T-cell (primary cell): ENCODE measurements around the gene ARL8A. TPM values are rescaled to one million over a fixed set of nuclear protein-coding genes. Genes with fewer than 3 reads are reported as not detected.

Experiments used
- ATAC-seq, 4 experiments: fragments of 200-7000 bp in 3 of 4; fragments of 150-1000 bp in 1 of 4; cut with Tn5 transposase; replicated peaks in 1 of 4; 1 replicate in 3 of 4; 2 replicates in 1 of 4; pipeline ENCODE4 v1.10.0; 2021; ENCODE audit warnings: moderate library complexity in 3 of 4, mild to moderate bottlenecking in 2 of 4, moderate number of reproducible peaks in 1 of 4
- CTCF ChIA-PET, 2 donors: fragments of 300-600 bp; sonication (Branson Sonifier 250); formaldehyde crosslinking; loops; one replicate each; lab custom pipeline; 2022; ENCODE audit warnings: antibody characterized with exemption in 2 of 2; lab: Charles Lee
- POLR2A ChIA-PET, 2 donors: fragments of 300-600 bp; sonication (Branson Sonifier 250); formaldehyde crosslinking; loops; one replicate each; lab custom pipeline; 2022; ENCODE audit warnings: antibody characterized with exemption in 2 of 2; lab: Charles Lee
- DNase-seq, 35 experiments: peaks; one replicate each; pipeline versions ENCODE4 v3.0.0 to v3.0.0-alpha.2; 2013 to 2023
- H3K27ac ChIP-seq: one replicate; pipeline ENCODE4 v1.5.1; 2013; ENCODE audit warnings: low read length
- H3K27me3 ChIP-seq, 2 experiments: replicated peaks in 1 of 2; 1 replicate in 1 of 2; 2 replicates in 1 of 2; pipeline versions ENCODE4 v1.6.1 to v1.7.0; 2013; ENCODE audit warnings: low read length in 1 of 2, mixed read lengths in 1 of 2; ENCODE audit not compliant: control insufficient read depth in 2 of 2, insufficient read depth in 2 of 2; ENCODE audit errors: extremely low read depth in 1 of 2
- H3K36me3 ChIP-seq, 2 donors: 1 replicate in 1 of 2; 2 replicates in 1 of 2; pipeline versions ENCODE4 v1.6.1 to v1.7.0; 2013; ENCODE audit warnings: low read length in 1 of 2; ENCODE audit not compliant: control insufficient read depth in 2 of 2, insufficient read depth in 1 of 2; ENCODE audit errors: extremely low read depth in 1 of 2
- H3K4me1 ChIP-seq, 2 experiments: 1 replicate in 1 of 2; 2 replicates in 1 of 2; pipeline versions ENCODE4 v1.6.1 to v1.7.0; 2013; ENCODE audit warnings: low read length in 2 of 2, mixed read lengths in 1 of 2; ENCODE audit not compliant: insufficient read depth in 2 of 2, control insufficient read depth in 1 of 2; ENCODE audit errors: extremely low read depth in 1 of 2
- H3K4me3 ChIP-seq, 2 donors: 1 replicate in 1 of 2; 2 replicates in 1 of 2; pipeline versions ENCODE4 v1.5.1 to v1.7.0; 2013; ENCODE audit warnings: mild to moderate bottlenecking in 2 of 2, low read length in 1 of 2, moderate library complexity in 1 of 2; ENCODE audit not compliant: control insufficient read depth in 1 of 2; ENCODE audit errors: extremely low read depth in 1 of 2
- H3K9me3 ChIP-seq: 2 replicates; pipeline ENCODE4 v1.7.0; 2013
- H3K27ac Mint-ChIP-seq, 2 donors: one replicate each; pipeline ENCODE4 v1.8.0; 2020 to 2021; ENCODE audit warnings: mild to moderate bottlenecking in 2 of 2, mixed read lengths in 2 of 2
- H3K27me3 Mint-ChIP-seq, 2 donors: one replicate each; pipeline ENCODE4 v1.8.0; 2021 to 2022; ENCODE audit warnings: mixed read lengths in 2 of 2
- H3K36me3 Mint-ChIP-seq: one replicate; pipeline ENCODE4 v1.8.0; 2021; ENCODE audit warnings: mixed read lengths
- H3K4me1 Mint-ChIP-seq, 3 donors: one replicate each; pipeline ENCODE4 v1.8.0; 2020 to 2022; ENCODE audit warnings: mixed read lengths in 3 of 3, mild to moderate bottlenecking in 1 of 3
- H3K4me3 Mint-ChIP-seq, 3 donors: one replicate each; pipeline ENCODE4 v1.8.0; 2020 to 2022; ENCODE audit warnings: mild to moderate bottlenecking in 3 of 3, mixed read lengths in 3 of 3, moderate library complexity in 3 of 3
- H3K9me3 Mint-ChIP-seq, 3 donors: one replicate each; pipeline ENCODE4 v1.8.0; 2020 to 2022; ENCODE audit warnings: mixed read lengths in 3 of 3
- WGBS: methylation state at CpG from one replicate; pipeline ENCODE4 v1.1.5; 2013; ENCODE audit warnings: missing lambda C conversion rate; ENCODE audit not compliant: insufficient coverage; 5-methylcytosine and 5-hydroxymethylcytosine counted together
- total RNA-seq, 35 experiments: library from RNA in 6 of 35; stranded (reverse) in 6 of 35; fragments of 120-200 nt in 1 of 35; gene quantifications; one replicate each; pipeline versions ENCODE4 v1.2.1 to v1.2.4 and lab custom pipeline; 2013 to 2026

ARL8A gene
- total RNA-seq, 5 donors from 2014 or later (not counting 1 experiment from before 2014, with no cell fraction given): 37.8 to 70.2 (median 50.9) TPM

DNA sequence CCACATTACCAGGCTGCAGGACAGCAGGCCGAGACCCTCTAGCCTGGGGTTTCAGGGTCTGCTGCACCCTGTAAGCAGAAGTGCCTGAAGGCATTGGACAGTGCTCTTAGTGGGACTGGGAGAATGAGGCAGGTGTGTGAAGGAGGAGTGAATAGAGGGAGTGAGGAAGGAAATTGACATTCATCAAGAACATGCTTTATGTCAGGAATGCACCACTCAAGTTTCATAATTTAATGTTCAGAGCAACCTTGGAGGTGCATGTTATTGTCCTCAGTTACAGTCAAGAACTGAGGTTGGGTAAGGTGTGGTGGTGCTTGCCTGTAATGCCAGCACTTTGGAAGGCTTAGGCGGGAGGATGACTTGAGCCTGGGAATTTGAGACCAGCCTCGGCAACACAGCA, 33.6 kb downstream of the ARL8A start:
- no peaks in the 10 kb centered on the region for H3K9me3 Mint-ChIP-seq
- H3K27me3 ChIP-seq: peaks cover 0 to 6% of the 10 kb centered on the region in 2 experiments
- no peak overlapping the region for H3K27ac ChIP-seq
- WGBS: 96% methylated on average over 3 of the region's 3 CpGs
- DNase-seq (no peak), ATAC-seq (no peak)
- H3K27ac Mint-ChIP-seq: no peak overlapping the region
- H3K27me3 Mint-ChIP-seq: peaks cover 0 to 4% of the 10 kb centered on the region in 2 donors
- H3K4me1 Mint-ChIP-seq: no peaks in the 10 kb centered on the region
- H3K9me3 ChIP-seq: no peaks in the 10 kb centered on the region
- no peak overlapping the region for H3K4me3 ChIP-seq
- H3K36me3 Mint-ChIP-seq: no peaks in the 10 kb centered on the region
- CTCF ChIA-PET: no interaction called here
- no peak overlapping the region for H3K4me3 Mint-ChIP-seq
- POLR2A ChIA-PET: no interaction called here
- H3K36me3 ChIP-seq: no peaks in the 10 kb centered on the region
- H3K4me1 ChIP-seq: no peaks in the 10 kb centered on the region

DNA sequence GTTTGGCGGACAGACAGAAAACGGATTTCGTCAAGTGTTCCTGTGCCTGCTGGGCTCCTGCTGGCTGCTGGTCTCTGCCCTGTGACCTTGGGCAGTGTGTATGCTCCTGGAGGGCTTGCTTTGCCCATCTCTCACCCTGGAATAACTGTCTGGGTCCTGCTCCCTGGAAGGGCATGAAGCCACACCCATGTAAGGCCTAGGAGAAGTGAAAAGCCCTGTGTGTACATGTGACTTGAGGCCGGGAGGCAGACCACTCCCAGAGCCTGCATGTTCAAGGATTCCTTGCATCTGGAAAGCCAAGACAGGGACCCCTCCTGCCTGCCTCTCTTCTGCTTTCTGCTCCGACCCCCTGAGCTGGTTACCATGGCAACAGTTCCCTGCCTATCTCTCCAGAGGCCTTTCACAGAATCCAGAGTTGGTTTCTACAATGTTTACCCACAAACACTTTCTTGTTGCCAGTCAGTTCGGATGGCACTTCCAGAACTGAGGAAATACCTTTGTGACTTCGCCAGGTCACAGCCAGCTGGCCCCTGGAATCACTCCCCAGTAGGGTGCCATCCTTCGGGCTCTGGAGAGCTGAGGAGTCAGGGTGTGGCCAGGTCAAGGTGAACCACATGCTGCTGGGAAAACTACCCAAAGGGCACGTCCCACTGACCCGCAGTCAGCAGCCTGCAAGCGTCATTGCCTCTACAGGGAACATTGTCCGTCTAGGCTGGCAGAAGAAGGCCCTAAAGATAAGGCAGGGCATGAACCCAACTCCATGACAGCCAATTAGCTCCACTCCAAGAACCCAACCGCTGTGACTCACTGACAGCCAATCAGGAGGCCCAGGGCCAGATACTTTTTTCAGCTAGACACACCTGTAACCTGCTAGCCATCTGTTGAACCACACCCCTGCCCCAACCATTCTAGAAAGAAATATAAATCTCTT, 36.5 kb downstream of the ARL8A start:
- H3K27me3 ChIP-seq: peaks cover 0 to 9% of the 10 kb centered on the region in 2 experiments
- POLR2A ChIA-PET: no interaction called here
- no peaks in the 10 kb centered on the region for H3K9me3 ChIP-seq
- H3K27ac ChIP-seq: no peak overlapping the region
- ATAC-seq (no peak), DNase-seq (no peak)
- H3K36me3 Mint-ChIP-seq: no peaks in the 10 kb centered on the region
- WGBS: 84% methylated on average over 9 of the region's 13 CpGs
- H3K36me3 ChIP-seq: no peaks in the 10 kb centered on the region
- no peaks in the 10 kb centered on the region for H3K9me3 Mint-ChIP-seq
- CTCF ChIA-PET: no interaction called here
- no peak overlapping the region for H3K4me3 ChIP-seq
- no peak overlapping the region for H3K27ac Mint-ChIP-seq
- peaks cover 0 to 1% of the 10 kb centered on the region in 2 donors for H3K27me3 Mint-ChIP-seq
- no peaks in the 10 kb centered on the region for H3K4me1 ChIP-seq
- H3K4me3 Mint-ChIP-seq: no peak overlapping the region
- H3K4me1 Mint-ChIP-seq: no peaks in the 10 kb centered on the region

DNA sequence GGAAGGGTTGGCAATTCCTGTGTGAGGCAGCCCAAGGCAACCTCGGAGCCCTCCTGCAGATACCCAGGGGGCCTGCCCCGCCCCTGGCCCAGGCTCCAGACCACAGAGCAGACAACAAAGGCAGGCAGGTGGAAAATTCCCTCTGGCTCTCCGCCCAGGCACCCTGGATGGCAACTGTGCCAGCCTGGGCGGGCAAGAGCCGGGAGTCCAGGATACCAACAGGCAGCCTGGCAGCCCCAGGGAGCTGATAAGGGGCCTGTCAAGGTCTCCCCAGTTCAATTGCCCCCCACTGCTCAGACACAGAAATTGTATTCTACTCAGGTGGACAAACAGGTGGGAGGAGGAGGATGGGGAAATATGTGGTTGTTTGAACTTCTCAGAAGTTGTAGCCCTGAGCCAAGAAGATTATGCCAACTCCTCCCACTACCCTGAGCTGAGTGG, 37.2 kb downstream of the ARL8A start:
- Histone ChIP-seq H3K36me3 (no peaks in the 10 kb centered on the region), H3K4me3 (no peak overlapping the region), H3K27me3 (peaks cover 0 to 9% of the 10 kb centered on the region in 2 experiments), H3K9me3 (no peaks in the 10 kb centered on the region), H3K4me1 (no peaks in the 10 kb centered on the region), H3K27ac (no peak overlapping the region)
- Mint-ChIP-seq H3K9me3 (no peaks in the 10 kb centered on the region), H3K4me3 (no peak overlapping the region), H3K36me3 (no peaks in the 10 kb centered on the region), H3K27me3 (peaks cover 0 to 1% of the 10 kb centered on the region in 2 donors), H3K4me1 (no peaks in the 10 kb centered on the region), H3K27ac (no peak overlapping the region)
- CTCF ChIA-PET: no interaction called here
- no peak for DNase-seq
- POLR2A ChIA-PET: no interaction called here
- 65% methylated on average over 3 of the region's 5 CpGs for WGBS
- ATAC-seq: no peak

DNA sequence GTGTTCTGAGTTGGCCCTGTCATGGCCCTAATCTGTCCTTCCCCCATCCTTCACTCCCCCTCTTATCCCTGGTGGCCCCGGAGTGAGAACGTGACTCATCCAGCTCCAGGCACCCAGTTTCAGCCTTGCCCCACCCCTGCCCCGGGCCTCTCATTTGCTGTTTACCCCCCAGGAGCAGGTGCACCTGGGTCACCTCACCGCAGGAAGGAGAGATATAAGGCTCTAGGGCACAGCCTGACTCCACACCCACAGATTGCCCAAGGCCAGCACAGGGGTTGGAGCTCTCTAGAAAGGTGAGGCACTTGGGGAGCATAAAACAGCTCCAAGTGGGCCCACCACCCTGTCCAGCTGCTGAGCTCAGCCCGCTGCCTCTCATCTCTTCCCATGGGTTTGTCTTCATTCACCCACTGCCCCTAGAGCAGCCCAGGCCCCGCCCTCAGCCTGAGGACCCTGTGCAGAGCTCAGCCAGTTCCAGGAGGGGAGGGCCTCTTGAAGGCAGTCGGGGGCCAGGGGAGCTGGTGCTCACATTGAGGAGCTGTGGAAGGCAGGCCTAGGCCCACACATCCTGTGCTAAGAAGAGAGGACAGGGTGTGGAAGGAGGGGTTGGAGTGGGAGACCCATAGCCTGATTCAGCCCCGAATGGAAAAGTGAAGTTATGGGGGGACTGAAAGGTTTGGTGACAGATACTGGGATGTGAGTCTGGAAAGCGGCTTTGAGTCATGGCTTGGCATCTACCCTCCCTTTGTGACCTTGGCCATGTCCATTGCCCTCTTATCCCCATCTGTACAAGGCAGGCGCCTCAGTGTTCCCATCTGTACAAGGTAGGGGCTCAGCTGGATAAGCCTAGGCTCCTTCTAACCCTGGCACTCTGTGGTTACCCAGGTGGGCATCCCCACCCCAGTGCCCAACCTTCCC, 37.9 kb downstream of the ARL8A start:
- H3K4me1 ChIP-seq: no peaks in the 10 kb centered on the region
- POLR2A ChIA-PET: no interaction called here

DNA sequence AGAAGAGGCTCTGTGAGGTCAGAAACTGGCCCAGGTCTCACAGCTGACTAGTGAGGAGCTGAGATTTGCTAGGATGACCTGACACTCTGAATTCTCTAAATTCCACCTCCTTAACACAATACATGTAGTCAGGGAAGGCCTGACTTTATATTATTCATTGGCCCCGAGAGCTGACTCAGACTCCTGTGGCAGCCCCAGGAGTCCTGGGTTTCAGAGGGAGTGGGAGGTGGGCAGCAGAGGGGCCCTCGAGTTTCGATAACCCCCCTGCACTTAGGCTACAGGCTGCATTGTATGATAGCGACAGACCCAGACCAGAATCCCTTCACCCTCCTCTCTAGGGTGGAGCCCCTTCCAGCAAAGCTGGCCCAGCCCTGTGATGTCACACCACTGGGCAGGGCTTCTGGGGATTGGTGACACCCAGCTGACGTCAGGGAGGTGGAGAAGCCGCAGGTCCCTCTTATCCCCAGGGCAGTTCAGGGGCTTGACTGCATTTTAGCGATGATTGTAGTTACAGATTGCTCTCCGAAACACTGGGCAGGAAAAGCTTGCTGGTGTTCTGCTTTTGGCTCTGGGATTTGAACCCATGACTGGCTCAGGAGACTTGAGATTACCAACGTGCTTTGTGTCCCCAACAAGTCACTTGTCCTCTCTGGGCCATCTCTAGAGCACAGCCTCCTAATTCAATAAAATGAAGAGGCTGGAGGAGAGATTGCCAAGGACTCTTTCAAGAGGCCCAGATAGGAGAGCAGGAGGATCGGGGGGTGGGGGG, 38.8 kb downstream of the ARL8A start:
- Histone ChIP-seq H3K9me3 (no peaks in the 10 kb centered on the region), H3K4me3 (no peak overlapping the region), H3K4me1 (no peaks in the 10 kb centered on the region), H3K36me3 (no peaks in the 10 kb centered on the region), H3K27ac (no peak overlapping the region), H3K27me3 (peaks cover 0 to 8% of the 10 kb centered on the region in 2 experiments)
- no peaks in the 10 kb centered on the region for H3K9me3 Mint-ChIP-seq
- POLR2A ChIA-PET: no interaction called here
- no peaks in the 10 kb centered on the region for H3K4me1 Mint-ChIP-seq
- DNase-seq (no peak), ATAC-seq (no peak)
- no peak overlapping the region for H3K27ac Mint-ChIP-seq
- CTCF ChIA-PET: no interaction called here
- no peak overlapping the region for H3K4me3 Mint-ChIP-seq
- peaks cover 0 to 3% of the 10 kb centered on the region in 2 donors for H3K27me3 Mint-ChIP-seq
- H3K36me3 Mint-ChIP-seq: no peaks in the 10 kb centered on the region
- WGBS: 70% methylated on average over 6 of the region's 10 CpGs

More for the DNA sequence above, 37.9 kb downstream of the ARL8A start:
- H3K9me3 Mint-ChIP-seq: no peaks in the 10 kb centered on the region
- no peaks in the 10 kb centered on the region for H3K36me3 Mint-ChIP-seq
- H3K4me1 Mint-ChIP-seq: no peaks in the 10 kb centered on the region
- no peak overlapping the region for H3K27ac Mint-ChIP-seq
- Histone ChIP-seq H3K9me3 (no peaks in the 10 kb centered on the region), H3K4me3 (no peak overlapping the region), H3K27ac (no peak overlapping the region), H3K27me3 (peaks cover 0 to 9% of the 10 kb centered on the region in 2 experiments), H3K36me3 (no peaks in the 10 kb centered on the region)
- CTCF ChIA-PET: no interaction called here
- peaks cover 0 to 1% of the 10 kb centered on the region in 2 donors for H3K27me3 Mint-ChIP-seq
- DNase-seq (no peak), ATAC-seq (no peak)
- WGBS: 90% methylated on average over 2 of the region's 10 CpGs
- H3K4me3 Mint-ChIP-seq: no peak overlapping the region

DNA sequence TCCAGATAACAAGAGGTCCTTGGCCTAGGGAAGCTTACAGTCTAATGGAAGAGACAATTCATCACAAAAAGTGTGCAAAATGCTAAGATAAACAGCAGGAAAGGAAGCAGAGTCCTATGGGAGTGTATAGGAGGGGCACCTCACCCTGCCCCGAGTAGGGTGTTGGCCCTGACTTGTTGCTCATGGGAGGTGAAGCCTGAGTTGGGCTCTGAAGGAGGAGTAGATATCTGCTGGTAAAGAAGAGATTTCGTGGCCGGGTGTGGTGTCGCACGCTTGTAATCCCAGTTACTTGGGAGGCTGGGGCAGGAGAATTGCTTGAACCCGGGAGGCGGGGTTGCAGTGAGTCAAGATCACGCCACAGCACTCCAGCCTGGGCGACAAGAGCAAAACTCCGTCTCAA, 40.5 kb downstream of the ARL8A start:
- Histone ChIP-seq H3K4me1 (no peaks in the 10 kb centered on the region), H3K9me3 (no peaks in the 10 kb centered on the region), H3K4me3 (no peak overlapping the region), H3K27ac (no peak overlapping the region), H3K36me3 (no peaks in the 10 kb centered on the region), H3K27me3 (peaks cover 0 to 6% of the 10 kb centered on the region in 2 experiments)
- Mint-ChIP-seq H3K27me3 (peaks cover 0 to 3% of the 10 kb centered on the region in 2 donors), H3K4me3 (no peak overlapping the region), H3K36me3 (no peaks in the 10 kb centered on the region), H3K9me3 (no peaks in the 10 kb centered on the region), H3K27ac (no peak overlapping the region), H3K4me1 (no peaks in the 10 kb centered on the region)
- no peak for DNase-seq
- ChIA-PET POLR2A (no interaction called here), CTCF (no interaction called here)
- no peak for ATAC-seq
- 78% methylated on average over 4 of the region's 10 CpGs for WGBS
